ENCODE results near the gene DHCR7. TPM values are rescaled to one million over a fixed set of nuclear protein-coding genes. Genes with fewer than 3 reads are reported as not detected.

The DHCR7 gene
- total RNA-seq, 1 donor from 2014 or later: 98.2 TPM

GRCh38 chr11:71453037-71453917 is 5.1 kb upstream of the DHCR7 start, which contains the start of gene NADSYN1:
NADSYN1 (plus strand) TSS chr11:71453203; CDS start chr11:71453297, 94 bp downstream.
- Mint-ChIP-seq H3K36me3 (peaks cover 9% of the 10 kb centered on the region), H3K9me3 (no peaks in the 10 kb centered on the region), H3K27me3 (ENCODE audit: low read depth) (no peaks in the 10 kb centered on the region), H3K4me3 (peak within 1 kb of the TSS; percentile 85), H3K27ac (peak within 1 kb of the TSS; percentile 57), H3K4me1 (peaks cover 42% of the 10 kb centered on the region)
- peak; percentile 97 for DNase-seq (ENCODE audit: low spot score in 2 of 2, unreplicated experiment in 2 of 2)
- TF ChIP-seq CTCF (IDR thresholded peaks at IDR 0.05; ENCODE audit: unreplicated experiment): no peak

DNA sequence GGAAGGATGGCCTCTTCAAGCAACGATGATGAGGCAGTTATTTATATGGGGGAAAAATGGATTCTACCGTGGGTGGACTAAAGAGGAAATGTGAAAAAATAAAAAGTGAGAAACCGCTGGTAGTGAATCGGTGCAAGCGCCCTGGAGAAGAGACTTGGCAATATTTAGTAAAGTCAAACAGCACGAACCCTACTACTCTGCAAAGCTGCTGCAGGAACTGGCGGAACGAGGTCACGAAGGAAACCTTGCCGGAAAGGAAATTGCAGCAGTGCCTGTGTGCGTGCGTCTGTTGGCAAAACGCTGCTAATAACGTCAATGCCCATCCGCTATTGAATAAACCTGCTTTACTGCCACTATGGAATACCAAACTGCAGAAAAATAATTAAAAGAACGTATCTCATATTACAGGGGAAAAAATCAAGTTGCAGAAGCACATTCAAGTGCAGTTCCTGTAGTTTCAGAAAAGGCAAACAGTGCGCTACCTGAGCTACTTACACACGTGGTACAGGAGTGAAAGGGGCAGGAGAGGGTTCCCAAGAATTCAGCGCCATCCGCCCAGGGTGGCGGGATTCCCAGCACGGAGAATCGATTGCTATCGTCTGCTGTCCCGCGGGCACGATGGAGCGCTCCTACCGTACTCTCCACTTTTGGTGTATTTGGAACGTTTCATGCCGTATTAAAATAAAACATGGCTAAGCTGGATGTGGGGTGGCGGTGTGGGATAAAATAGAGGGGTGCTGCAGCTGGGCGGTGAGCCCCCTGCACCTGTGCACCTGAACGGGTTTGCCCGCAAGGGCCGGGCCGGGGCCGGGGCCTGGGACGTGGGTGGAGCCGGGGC is 4.2 kb upstream of the DHCR7 start:
- H3K9me3 Mint-ChIP-seq: no peaks in the 10 kb centered on the region
- H3K27me3 Mint-ChIP-seq (ENCODE audit: low read depth): no peaks in the 10 kb centered on the region
- TF ChIP-seq CTCF (IDR thresholded peaks at IDR 0.05; ENCODE audit: unreplicated experiment): no peak
- peak overlapping the region; percentile 85 for H3K4me3 Mint-ChIP-seq
- peaks cover 45% of the 10 kb centered on the region for H3K4me1 Mint-ChIP-seq
- peaks cover 9% of the 10 kb centered on the region for H3K36me3 Mint-ChIP-seq
- DNase-seq (ENCODE audit: low spot score in 2 of 2, unreplicated experiment in 2 of 2): no peak
- H3K27ac Mint-ChIP-seq: peak overlapping the region; percentile 57

GRCh38 chr11:71451596-71452198 is 3.5 kb upstream of the DHCR7 start:
- peaks cover 53% of the 10 kb centered on the region for H3K4me1 Mint-ChIP-seq
- DNase-seq (ENCODE audit: low spot score in 2 of 2, unreplicated experiment in 2 of 2): no peak

DNA sequence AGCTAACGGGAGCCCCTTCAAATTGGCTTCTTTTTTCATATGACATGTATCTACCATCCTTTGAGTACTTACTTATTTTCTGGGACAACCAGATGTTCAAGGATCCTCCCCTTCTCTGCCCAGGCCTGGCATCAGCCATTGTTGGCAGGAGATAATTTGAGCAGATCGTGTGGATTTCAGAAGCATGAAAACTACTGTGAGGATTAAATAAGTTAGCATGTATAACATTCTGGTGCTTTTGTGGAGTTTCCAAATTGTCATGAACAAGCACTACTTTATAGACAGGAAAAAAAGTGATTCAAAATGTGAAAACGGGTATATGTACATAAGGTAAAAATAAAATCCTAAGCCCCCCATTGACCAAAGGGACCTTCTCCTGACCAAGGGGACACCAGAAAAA is 2.7 kb upstream of the DHCR7 start:
- TF ChIP-seq CTCF (IDR thresholded peaks at IDR 0.05; ENCODE audit: unreplicated experiment): no peak
- Mint-ChIP-seq H3K36me3 (peaks cover 11% of the 10 kb centered on the region), H3K4me1 (peaks cover 55% of the 10 kb centered on the region), H3K27me3 (ENCODE audit: low read depth) (no peaks in the 10 kb centered on the region), H3K9me3 (peaks cover 5% of the 10 kb centered on the region), H3K27ac (no peak overlapping the region), H3K4me3 (no peak overlapping the region)
- DNase-seq (ENCODE audit: low spot score in 2 of 2, unreplicated experiment in 2 of 2): no peak

More at GRCh38 chr11:71451596-71452198, 3.5 kb upstream of the DHCR7 start:
- TF ChIP-seq CTCF (IDR thresholded peaks at IDR 0.05; ENCODE audit: unreplicated experiment): no peak
- H3K27ac Mint-ChIP-seq: peak overlapping the region; percentile 57
- H3K27me3 Mint-ChIP-seq (ENCODE audit: low read depth): no peaks in the 10 kb centered on the region
- peak overlapping the region; percentile 85 for H3K4me3 Mint-ChIP-seq
- H3K9me3 Mint-ChIP-seq: no peaks in the 10 kb centered on the region
- H3K36me3 Mint-ChIP-seq: peaks cover 12% of the 10 kb centered on the region

GRCh38 chr11:71450507-71450906 is 2.3 kb upstream of the DHCR7 start:
- no peak for DNase-seq (ENCODE audit: low spot score in 2 of 2, unreplicated experiment in 2 of 2)
- Mint-ChIP-seq H3K4me1 (peaks cover 55% of the 10 kb centered on the region), H3K4me3 (no peak overlapping the region), H3K27ac (no peak overlapping the region), H3K36me3 (peaks cover 14% of the 10 kb centered on the region), H3K9me3 (peaks cover 7% of the 10 kb centered on the region), H3K27me3 (ENCODE audit: low read depth) (no peaks in the 10 kb centered on the region)
- no peak for TF ChIP-seq CTCF (IDR thresholded peaks at IDR 0.05; ENCODE audit: unreplicated experiment)

Measured in mesothelial cell of epicardium (in vitro differentiated cells).